B cell (primary cell): ENCODE measurements around the gene GSDME. TPM values are rescaled to one million over a fixed set of nuclear protein-coding genes. Genes with fewer than 3 reads are reported as not detected.

Source experiments
- ATAC-seq: fragments of 200-7000 bp; cut with Tn5 transposase; one replicate; pipeline ENCODE4 v1.10.0; 2021; ENCODE audit warnings: low read depth, mild to moderate bottlenecking, moderate number of reproducible peaks, moderate library complexity
- CTCF ChIA-PET: fragments of 350-600 bp; sonication (Branson Sonifier 250); formaldehyde crosslinking; loops from one replicate; lab custom pipeline; 2021; ENCODE audit warnings: antibody characterized with exemption, inconsistent platforms; lab: Charles Lee
- POLR2A ChIA-PET: fragments of 350-600 bp; sonication (Branson Sonifier 250); formaldehyde crosslinking; loops from one replicate; lab custom pipeline; 2021; ENCODE audit warnings: antibody characterized with exemption; lab: Charles Lee
- DNase-seq: peaks from one replicate; pipeline ENCODE4 v3.0.0; 2013
- H2AFZ ChIP-seq: 2 replicates; pipeline ENCODE4 v1.6.1; 2012; ENCODE audit warnings: mild to moderate bottlenecking, low read depth, low read length; ENCODE audit not compliant: insufficient read depth, poor library complexity, severe bottlenecking
- H3K27ac ChIP-seq, 2 donors: 1 replicate in 1 of 2; 2 replicates in 1 of 2; pipeline ENCODE4 v1.5.1; 2012 to 2013; ENCODE audit warnings: low read length in 2 of 2, mild to moderate bottlenecking in 2 of 2, moderate library complexity in 1 of 2
- H3K27me3 ChIP-seq, 4 experiments: fragments of 200-600 bp in 1 of 4; sonication (generic) in 1 of 4; replicated peaks in 1 of 4; 1 replicate in 2 of 4; 2 replicates in 2 of 4; pipeline versions ENCODE4 v1.6.1 to v1.7.0; 2013 to 2016; ENCODE audit warnings: low read length in 3 of 4, mild to moderate bottlenecking in 2 of 4, mixed read lengths in 1 of 4, moderate library complexity in 1 of 4; ENCODE audit not compliant: insufficient read depth in 4 of 4, control insufficient read depth in 3 of 4; ENCODE audit errors: control extremely low read depth in 1 of 4
- H3K36me3 ChIP-seq, 2 experiments: replicated peaks in 1 of 2; 1 replicate in 1 of 2; 2 replicates in 1 of 2; pipeline versions ENCODE4 v1.6.1 to v1.7.1; 2013; ENCODE audit warnings: low read length in 1 of 2; ENCODE audit not compliant: insufficient read depth in 2 of 2, control insufficient read depth in 1 of 2; ENCODE audit errors: control extremely low read depth in 1 of 2, extremely low read depth in 1 of 2
- H3K4me1 ChIP-seq, 2 donors: fragments of 200-600 bp in 1 of 2; sonication (generic) in 1 of 2; 1 replicate in 1 of 2; 2 replicates in 1 of 2; pipeline versions ENCODE4 v1.5.1 to v1.6.1; 2013 to 2017; ENCODE audit warnings: low read length in 2 of 2; ENCODE audit not compliant: control insufficient read depth in 2 of 2, insufficient read depth in 2 of 2
- H3K4me2 ChIP-seq: replicated peaks from 2 replicates; pipeline ENCODE3; 2012; ENCODE audit warnings: mild to moderate bottlenecking, low read depth, low read length; ENCODE audit not compliant: poor library complexity, severe bottlenecking
- H3K4me3 ChIP-seq, 5 experiments: fragments of 200-600 bp in 1 of 5; sonication (generic) in 1 of 5; 1 replicate in 3 of 5; 2 replicates in 2 of 5; pipeline versions ENCODE4 v1.5.1 to v1.7.0; 2011 to 2016; ENCODE audit warnings: low read length in 4 of 5, mild to moderate bottlenecking in 4 of 5, low read depth in 2 of 5, control low read depth in 1 of 5, moderate library complexity in 1 of 5; ENCODE audit not compliant: insufficient read depth in 1 of 5; ENCODE audit errors: control extremely low read depth in 1 of 5, extremely low read depth in 1 of 5
- H3K79me2 ChIP-seq: fragments of 200-600 bp; sonication (generic); one replicate; pipeline ENCODE4 v1.6.0; 2016; ENCODE audit warnings: low read length; ENCODE audit not compliant: control insufficient read depth, insufficient read depth
- H3K9ac ChIP-seq: fragments of 200-600 bp; sonication (generic); 2 replicates; pipeline ENCODE4 v1.6.1; 2017; ENCODE audit warnings: mild to moderate bottlenecking, low read length, moderate library complexity
- H3K9me3 ChIP-seq, 3 donors: one replicate each; pipeline versions ENCODE4 v1.6.1 to v1.7.1; 2013; ENCODE audit warnings: low read length in 2 of 3; ENCODE audit not compliant: control insufficient read depth in 2 of 3, insufficient read depth in 1 of 3; ENCODE audit errors: control extremely low read depth in 1 of 3
- H4K20me1 ChIP-seq: 2 replicates; pipeline ENCODE4 v1.6.0; 2012; ENCODE audit warnings: mild to moderate bottlenecking, low read length; ENCODE audit not compliant: insufficient read depth, control insufficient read depth, poor library complexity, severe bottlenecking
- H3K27ac Mint-ChIP-seq: one replicate; pipeline ENCODE4 v1.8.0; 2021; ENCODE audit warnings: mixed read lengths
- H3K27me3 Mint-ChIP-seq: one replicate; pipeline ENCODE4 v1.8.0; 2021; ENCODE audit warnings: mixed read lengths
- H3K4me1 Mint-ChIP-seq: one replicate; pipeline ENCODE4 v1.8.0; 2021; ENCODE audit warnings: mixed read lengths
- H3K4me3 Mint-ChIP-seq: one replicate; pipeline ENCODE4 v1.8.0; 2021; ENCODE audit warnings: mixed read lengths
- H3K9me3 Mint-ChIP-seq: one replicate; pipeline ENCODE4 v1.8.0; 2022; ENCODE audit warnings: mixed read lengths; ENCODE audit not compliant: insufficient read depth
- EZH2 ChIP-seq: IDR thresholded peaks from 2 replicates; pipeline ENCODE4 v1.6.1; 2012; ENCODE audit warnings: borderline replicate concordance, low read depth, mild to moderate bottlenecking, moderate library complexity, low read length; ENCODE audit not compliant: insufficient read depth, poor library complexity, severe bottlenecking
- WGBS: methylation state at CpG from one replicate; pipeline ENCODE4 v1.1.5; 2013; ENCODE audit warnings: missing lambda C conversion rate; ENCODE audit not compliant: insufficient coverage; 5-methylcytosine and 5-hydroxymethylcytosine counted together
- intact Hi-C: fragments of 100-400 bp; cut with micrococcal nuclease; formaldehyde crosslinking; loops from one replicate; pipeline ENCODE4 v1.10.0; 2022
- polyA plus RNA-seq: library from polyadenylated mRNA; depleted of rRNA; stranded (reverse); fragments of >200 nt; gene quantifications from 2 replicates; pipeline ENCODE4 v1.2.3, GENCODE V29; 2012
- total RNA-seq, 2 donors: library from RNA; stranded (reverse); fragments of 120-200 nt in 1 of 2; gene quantifications; 1 replicate in 1 of 2; 2 replicates in 1 of 2; pipeline versions ENCODE4 v1.2.3 to v1.2.4, GENCODE V29; 2013 to 2022
- TF ChIP-seq, protein P1 (sequence below): fragments of 200-600 bp; IDR thresholded peaks from one replicate; pipeline ENCODE4 v1.8.0; 2022; ENCODE audit warnings: antibody characterized with exemption, mild to moderate bottlenecking

The GSDME gene
- total and polyA plus RNA-seq, 2 donors (not counting 1 experiment from before 2014, with no cell fraction given) = 7.0 to 11.9 TPM

GRCh38 chr7:24779283-24779655 lies 22.0 kb upstream of the GSDME start:
- Histone ChIP-seq H3K9ac (no peak overlapping the region), H3K4me3 (no peak overlapping the region), H3K4me1 (no peaks in the 10 kb centered on the region), H3K79me2 (no peaks in the 10 kb centered on the region), H4K20me1 (no peaks in the 10 kb centered on the region), H3K27me3 (no peaks in the 10 kb centered on the region), H3K4me2 (no peak overlapping the region), H2AFZ (peak overlapping the region; percentile 17), H3K9me3 (peaks cover 0 to 10% (median 3%) of the 10 kb centered on the region in 3 donors), H3K36me3 (no peaks in the 10 kb centered on the region), H3K27ac (no peak overlapping the region)
- no peak for ATAC-seq
- TF ChIP-seq EZH2 = no peak
- TF ChIP-seq, protein P1, sequence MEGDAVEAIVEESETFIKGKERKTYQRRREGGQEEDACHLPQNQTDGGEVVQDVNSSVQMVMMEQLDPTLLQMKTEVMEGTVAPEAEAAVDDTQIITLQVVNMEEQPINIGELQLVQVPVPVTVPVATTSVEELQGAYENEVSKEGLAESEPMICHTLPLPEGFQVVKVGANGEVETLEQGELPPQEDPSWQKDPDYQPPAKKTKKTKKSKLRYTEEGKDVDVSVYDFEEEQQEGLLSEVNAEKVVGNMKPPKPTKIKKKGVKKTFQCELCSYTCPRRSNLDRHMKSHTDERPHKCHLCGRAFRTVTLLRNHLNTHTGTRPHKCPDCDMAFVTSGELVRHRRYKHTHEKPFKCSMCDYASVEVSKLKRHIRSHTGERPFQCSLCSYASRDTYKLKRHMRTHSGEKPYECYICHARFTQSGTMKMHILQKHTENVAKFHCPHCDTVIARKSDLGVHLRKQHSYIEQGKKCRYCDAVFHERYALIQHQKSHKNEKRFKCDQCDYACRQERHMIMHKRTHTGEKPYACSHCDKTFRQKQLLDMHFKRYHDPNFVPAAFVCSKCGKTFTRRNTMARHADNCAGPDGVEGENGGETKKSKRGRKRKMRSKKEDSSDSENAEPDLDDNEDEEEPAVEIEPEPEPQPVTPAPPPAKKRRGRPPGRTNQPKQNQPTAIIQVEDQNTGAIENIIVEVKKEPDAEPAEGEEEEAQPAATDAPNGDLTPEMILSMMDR = no peak
- peaks cover 6% of the 10 kb centered on the region for H3K9me3 Mint-ChIP-seq
- peaks cover 8% of the 10 kb centered on the region for H3K4me1 Mint-ChIP-seq
- DNase-seq = no peak
- CTCF ChIA-PET = interaction anchor here (1.1 to 1.6 kb wide), 2 partner anchors 33 to 320 kb away, joined by 3 to 4 read pairs; no protein-coding TSS in a partner anchor
- no peak overlapping the region for H3K27ac Mint-ChIP-seq
- no peaks in the 10 kb centered on the region for H3K27me3 Mint-ChIP-seq
- intact Hi-C loops = no loop called here
- no peak overlapping the region for H3K4me3 Mint-ChIP-seq
- POLR2A ChIA-PET = no interaction called here
- WGBS = 62% methylated on average over 2 of the region's 2 CpGs

GRCh38 chr7:24778543-24779282 lies 21.4 kb upstream of the GSDME start:
- no peaks in the 10 kb centered on the region for H4K20me1 ChIP-seq
- Mint-ChIP-seq H3K27me3 (peaks cover 2% of the 10 kb centered on the region), H3K4me1 (peaks cover 8% of the 10 kb centered on the region), H3K9me3 (peaks cover 4% of the 10 kb centered on the region), H3K4me3 (no peak overlapping the region), H3K27ac (no peak overlapping the region)
- H3K9ac ChIP-seq = no peak overlapping the region
- no peaks in the 10 kb centered on the region for H3K27me3 ChIP-seq
- 72% methylated on average over 8 of the region's 9 CpGs for WGBS
- TF ChIP-seq EZH2 = no peak
- TF ChIP-seq, protein P1 = no peak
- ChIA-PET POLR2A (no interaction called here), CTCF (interaction anchor here (1.1 kb wide), 1 partner anchor 320 kb away, joined by 3 read pairs; no protein-coding TSS in a partner anchor)
- peak overlapping the region; percentile 17 for H2AFZ ChIP-seq
- DNase-seq = no peak
- intact Hi-C loops = no loop called here
- H3K27ac ChIP-seq = no peak overlapping the region
- H3K4me3 ChIP-seq = no peak overlapping the region
- H3K4me2 ChIP-seq = no peak overlapping the region
- peaks cover 0 to 8% (median 3%) of the 10 kb centered on the region in 3 donors for H3K9me3 ChIP-seq
- H3K4me1 ChIP-seq = no peaks in the 10 kb centered on the region
- H3K79me2 ChIP-seq = no peaks in the 10 kb centered on the region
- no peak for ATAC-seq
- H3K36me3 ChIP-seq = no peaks in the 10 kb centered on the region
